WI38 (cell line): Measurements from ENCODE around the gene P3H2.

Source experiments
- H3K4me3 ChIP-seq: 2 replicates; pipeline ENCODE4 v1.5.1; 2011; ENCODE audit warnings: low read depth, mild to moderate bottlenecking, control low read depth, low read length
- TF ChIP-seq, protein P1 (sequence below): IDR thresholded peaks from 2 replicates; pipeline ENCODE4 v1.5.1; 2012; ENCODE audit warnings: low read depth, mild to moderate bottlenecking, control low read depth, low read length

The P3H2 gene

DNA sequence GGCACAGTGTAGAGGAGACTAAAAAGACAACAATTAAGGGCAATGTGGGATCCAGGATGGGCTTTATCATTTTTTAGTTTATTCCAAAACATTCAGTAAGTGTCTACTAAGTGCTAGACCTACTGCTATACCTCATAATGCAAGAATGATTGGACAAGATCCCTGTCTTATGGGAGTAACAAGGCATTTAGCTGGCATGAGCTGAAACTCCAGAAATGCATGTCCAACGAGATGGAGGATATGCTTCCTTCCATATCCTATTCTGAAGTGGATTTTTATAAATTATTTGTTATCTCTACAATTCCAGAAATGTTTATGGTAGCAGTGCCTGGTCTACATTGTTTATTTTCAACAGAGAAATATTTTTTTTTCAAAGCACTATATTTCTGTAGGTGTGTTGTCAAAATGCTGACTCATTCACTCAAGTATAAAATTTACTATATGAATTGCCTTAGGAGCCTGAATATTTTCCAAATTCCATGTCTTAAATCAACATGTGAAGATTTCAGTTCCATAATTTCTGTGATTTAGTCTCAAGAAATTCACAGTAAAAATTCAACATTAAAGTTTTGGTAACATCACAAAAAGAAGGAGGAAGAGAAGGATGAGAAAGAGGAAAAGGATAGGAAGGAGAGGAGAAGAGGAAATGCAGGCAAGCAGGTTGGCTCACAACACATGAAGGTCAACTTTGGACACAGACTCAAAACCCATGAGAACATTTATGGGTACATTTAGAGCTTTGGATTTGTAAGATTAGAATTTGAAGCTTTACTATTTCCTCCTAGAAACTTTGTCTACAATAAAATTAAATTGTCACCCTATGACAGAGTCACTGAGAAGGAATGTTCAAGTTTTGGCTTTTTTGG lies 88.6 kb downstream of the P3H2 start:
- TF ChIP-seq, protein P1, sequence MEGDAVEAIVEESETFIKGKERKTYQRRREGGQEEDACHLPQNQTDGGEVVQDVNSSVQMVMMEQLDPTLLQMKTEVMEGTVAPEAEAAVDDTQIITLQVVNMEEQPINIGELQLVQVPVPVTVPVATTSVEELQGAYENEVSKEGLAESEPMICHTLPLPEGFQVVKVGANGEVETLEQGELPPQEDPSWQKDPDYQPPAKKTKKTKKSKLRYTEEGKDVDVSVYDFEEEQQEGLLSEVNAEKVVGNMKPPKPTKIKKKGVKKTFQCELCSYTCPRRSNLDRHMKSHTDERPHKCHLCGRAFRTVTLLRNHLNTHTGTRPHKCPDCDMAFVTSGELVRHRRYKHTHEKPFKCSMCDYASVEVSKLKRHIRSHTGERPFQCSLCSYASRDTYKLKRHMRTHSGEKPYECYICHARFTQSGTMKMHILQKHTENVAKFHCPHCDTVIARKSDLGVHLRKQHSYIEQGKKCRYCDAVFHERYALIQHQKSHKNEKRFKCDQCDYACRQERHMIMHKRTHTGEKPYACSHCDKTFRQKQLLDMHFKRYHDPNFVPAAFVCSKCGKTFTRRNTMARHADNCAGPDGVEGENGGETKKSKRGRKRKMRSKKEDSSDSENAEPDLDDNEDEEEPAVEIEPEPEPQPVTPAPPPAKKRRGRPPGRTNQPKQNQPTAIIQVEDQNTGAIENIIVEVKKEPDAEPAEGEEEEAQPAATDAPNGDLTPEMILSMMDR = no peak
- no peak overlapping the region for H3K4me3 ChIP-seq

DNA sequence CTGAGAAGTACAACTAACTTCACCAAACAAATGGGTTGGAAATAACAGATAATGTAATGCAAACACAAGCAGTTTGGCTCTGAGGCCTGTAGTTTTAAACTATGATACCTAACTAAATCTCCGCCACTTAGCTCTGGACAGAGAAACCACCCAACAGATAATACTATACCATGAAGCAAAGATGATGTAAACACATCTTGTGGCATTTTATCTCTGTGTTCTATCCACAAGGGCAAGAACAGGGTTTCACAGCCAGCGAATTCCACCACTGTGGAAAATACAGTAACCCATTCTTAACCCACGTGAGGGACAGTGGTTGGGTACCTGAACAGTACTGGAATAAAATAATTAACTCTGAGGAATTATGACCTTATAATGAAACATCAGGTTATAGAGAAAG lies 93.6 kb downstream of the P3H2 start:
- TF ChIP-seq, protein P1 = no peak

DNA sequence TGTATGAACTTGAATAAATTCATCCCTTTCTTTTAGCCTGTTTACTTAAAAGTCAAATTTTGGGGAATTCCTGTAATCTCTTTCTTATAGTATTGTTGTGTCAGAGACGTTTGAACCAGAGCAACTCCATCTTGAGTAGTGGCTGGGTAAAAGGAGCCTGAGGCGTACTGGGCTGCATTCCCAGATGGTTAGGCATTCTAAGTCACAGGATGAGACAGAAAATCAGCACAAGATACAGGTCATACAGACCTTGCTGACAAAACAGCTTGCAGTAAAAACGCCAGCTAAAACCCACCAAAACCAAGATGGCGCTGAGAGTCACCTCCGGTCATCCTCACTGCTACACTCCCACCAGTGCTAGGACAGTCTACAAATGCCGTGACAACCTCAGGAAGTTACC lies 94.5 kb downstream of the P3H2 start:
- TF ChIP-seq, protein P1 = no peak

More for the DNA sequence above, 93.6 kb downstream of the P3H2 start:
- H3K4me3 ChIP-seq = no peak overlapping the region

DNA sequence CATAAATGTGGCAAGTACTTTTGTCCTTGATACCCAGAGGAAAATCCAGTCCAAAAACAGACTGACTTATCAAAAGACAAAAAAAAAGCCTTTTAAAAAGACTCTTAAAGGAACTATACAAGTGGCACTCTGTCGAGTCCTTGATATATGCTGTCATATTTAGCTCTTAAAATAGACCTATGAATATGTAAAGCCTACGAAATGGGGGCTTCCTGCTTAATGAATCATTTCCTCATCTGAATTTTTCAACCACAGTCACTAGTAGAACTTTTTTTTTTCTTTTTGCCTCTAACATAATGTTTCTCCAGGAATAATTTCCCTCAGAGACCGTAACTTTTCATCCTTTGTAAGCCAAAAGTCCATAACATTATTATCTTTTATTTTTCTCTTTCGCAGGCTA lies 95.8 kb downstream of the P3H2 start:
- TF ChIP-seq, protein P1 = no peak
- H3K4me3 ChIP-seq = no peak overlapping the region

More for the DNA sequence above, 94.5 kb downstream of the P3H2 start:
- H3K4me3 ChIP-seq = no peak overlapping the region

- TF ChIP-seq, protein P1 = no peak
- H3K4me3 ChIP-seq = no peak overlapping the region
These were observed 100.9 kb downstream of the P3H2 start for GRCh38 chr3:190019844-190020243.

DNA sequence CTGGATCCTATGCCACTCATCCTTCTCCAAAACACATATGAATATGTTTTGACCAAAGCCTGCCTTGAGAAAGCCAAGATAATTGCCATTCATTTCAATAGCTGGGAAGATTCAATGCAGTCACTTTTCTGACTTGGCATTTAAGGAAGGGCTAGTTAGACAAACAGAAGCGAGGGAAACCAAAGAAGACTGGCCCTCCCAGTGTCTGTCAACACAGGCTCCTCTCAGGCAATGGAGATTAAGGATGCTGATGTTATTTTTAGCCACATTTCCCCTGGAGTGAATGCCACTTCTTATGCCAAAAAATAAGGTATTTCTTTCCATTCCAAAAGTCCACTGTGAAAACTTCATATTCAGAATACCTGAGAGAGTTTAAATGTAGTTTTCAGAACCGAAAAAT lies 101.7 kb downstream of the P3H2 start:
- TF ChIP-seq, protein P1 = no peak
- H3K4me3 ChIP-seq = no peak overlapping the region

- H3K4me3 ChIP-seq = no peak overlapping the region
- TF ChIP-seq, protein P1 = no peak
These were observed 102.2 kb downstream of the P3H2 start for GRCh38 chr3:190018460-190018859.
